GM12878 (cell line): ENCODE measurements around the gene LNPK. TPM values are rescaled to one million over a fixed set of nuclear protein-coding genes. Genes with fewer than 3 reads are reported as not detected.

Experiments used
- ATAC-seq: fragments of 200-7000 bp; cut with Tn5 transposase; 3 replicates; pipeline ENCODE4 v1.9.1; 2020; ENCODE audit warnings: mild to moderate bottlenecking, moderate library complexity
- BruUV-seq: library from RNA; stranded (reverse); fragments of 400-500 nt; replicated peaks from 2 replicates; lab custom pipeline; 2021; lab: Mats Ljungman, UMichigan
- CTCF ChIA-PET: fragments of 300-600 bp; sonication (Branson Sonifier 250); formaldehyde crosslinking; extraction: SDS; loops from one replicate; lab custom pipeline; 2021; ENCODE audit warnings: inconsistent platforms; lab: Yijun Ruan, JAX
- POLR2A ChIA-PET: fragments of 350-600 bp; formaldehyde crosslinking; extraction: SDS; loops from one replicate; lab custom pipeline; 2021; ENCODE audit warnings: inconsistent platforms; lab: Charles Lee
- RAD21 ChIA-PET: fragments of 300-600 bp; sonication (Branson Sonifier 250); formaldehyde crosslinking; loops from one replicate; lab custom pipeline; 2023; ENCODE audit warnings: antibody characterized with exemption; ENCODE audit not compliant: unreplicated experiment; lab: Charles Lee
- SMC1A ChIA-PET: fragments of 300-600 bp; sonication (Branson Sonifier 250); formaldehyde crosslinking; loops from one replicate; lab custom pipeline; 2023; ENCODE audit not compliant: unreplicated experiment, uncharacterized antibody; lab: Charles Lee
- DNase-seq: peaks from one replicate; pipeline ENCODE4 v3.0.0-alpha.2; 2011; ENCODE audit warnings: low read depth, low spot score
- FAIRE-seq: peaks from 3 replicates; lab custom pipeline; 2011; peaks lifted over from hg19 to GRCh38; lab: Jason Lieb, UNC
- H2AFZ ChIP-seq: 2 replicates; pipeline ENCODE4 v1.6.0; 2011; ENCODE audit warnings: low read depth, low read length, control low read depth; ENCODE audit not compliant: control insufficient read depth
- H3K27ac ChIP-seq: 2 replicates; pipeline ENCODE4 v1.5.1; 2011; ENCODE audit warnings: control low read depth; ENCODE audit not compliant: control insufficient read depth, insufficient read depth
- H3K27me3 ChIP-seq, 2 experiments: replicated peaks in 1 of 2; 2 replicates each; pipeline versions ENCODE4 v1.6.0 to v1.6.1; 2011; ENCODE audit warnings: low read length in 1 of 2; ENCODE audit not compliant: control insufficient read depth in 2 of 2, insufficient read depth in 2 of 2
- H3K36me3 ChIP-seq, 2 experiments: 2 replicates each; pipeline ENCODE4 v1.5.1; 2011; ENCODE audit warnings: low read length in 1 of 2; ENCODE audit not compliant: control insufficient read depth in 2 of 2, insufficient read depth in 2 of 2
- H3K4me1 ChIP-seq: 2 replicates; pipeline ENCODE4 v1.6.1; 2011; ENCODE audit warnings: mild to moderate bottlenecking, low read length, moderate library complexity, mixed read lengths; ENCODE audit not compliant: control insufficient read depth, insufficient read depth
- H3K4me2 ChIP-seq: 2 replicates; pipeline ENCODE4 v1.6.0; 2011; ENCODE audit warnings: control low read depth; ENCODE audit not compliant: control insufficient read depth, insufficient read depth
- H3K4me3 ChIP-seq: fragments of 200-600 bp; sonication (generic); 2 replicates; pipeline ENCODE4 v1.5.1; 2016
- H3K79me2 ChIP-seq: 2 replicates; pipeline ENCODE4 v1.6.0; 2011; ENCODE audit warnings: low read length; ENCODE audit not compliant: control insufficient read depth, insufficient read depth
- H3K9ac ChIP-seq: 2 replicates; pipeline ENCODE4 v1.8.0; 2011; ENCODE audit warnings: low read length, control low read depth, mixed read lengths; ENCODE audit not compliant: control insufficient read depth, insufficient read depth
- H3K9me3 ChIP-seq: replicated peaks from 3 replicates; pipeline ENCODE4 v1.5.1; 2011; ENCODE audit warnings: mild to moderate bottlenecking, low read length; ENCODE audit not compliant: control insufficient read depth, insufficient read depth
- H4K20me1 ChIP-seq: 2 replicates; pipeline ENCODE4 v1.6.0; 2011; ENCODE audit not compliant: control insufficient read depth, insufficient read depth
- CREM ChIP-seq: IDR thresholded peaks from 2 replicates; pipeline ENCODE4 v1.6.1; 2014; ENCODE audit warnings: antibody characterized with exemption, low read depth
- HDAC2 ChIP-seq: fragments of 200-600 bp; sonication (generic); IDR thresholded peaks from 2 replicates; pipeline ENCODE4 v1.6.1; 2017
- HDAC6 ChIP-seq: fragments of 200-600 bp; sonication (generic); IDR thresholded peaks from one replicate; pipeline ENCODE4 v1.8.0; 2017; ENCODE audit warnings: antibody characterized with exemption; ENCODE audit not compliant: unreplicated experiment
- MYC ChIP-seq: IDR thresholded peaks from 2 replicates; pipeline ENCODE4 v1.6.1; 2011; ENCODE audit warnings: mild to moderate bottlenecking, low read length, moderate library complexity, inconsistent platforms; ENCODE audit not compliant: insufficient read depth, insufficient replicate concordance, insufficient read length, severe bottlenecking
- NFIC ChIP-seq: IDR thresholded peaks from 2 replicates; pipeline ENCODE4 v1.6.1; 2012; ENCODE audit warnings: low read depth, mild to moderate bottlenecking, inconsistent platforms, low read length, moderate library complexity
- NR2C2 ChIP-seq: IDR thresholded peaks from 2 replicates; pipeline ENCODE4 v1.6.1; 2011; ENCODE audit warnings: borderline replicate concordance, low read depth; ENCODE audit not compliant: control insufficient read depth, insufficient read length
- PKNOX1 ChIP-seq: fragments of 450-650 bp; IDR thresholded peaks from 2 replicates; pipeline ENCODE4 v1.6.1; 2016; ENCODE audit warnings: mild to moderate bottlenecking
- POLR2AphosphoS2 ChIP-seq: IDR thresholded peaks from 2 replicates; pipeline ENCODE4 v1.6.1; 2011; ENCODE audit warnings: low read depth, mild to moderate bottlenecking, low read length, improper control_type of control experiment, moderate library complexity
- SMC3 ChIP-seq: IDR thresholded peaks from 2 replicates; pipeline ENCODE4 v1.6.1; 2011; ENCODE audit warnings: low read length, improper control_type of control experiment, borderline replicate concordance
- SP1 ChIP-seq: IDR thresholded peaks from one replicate; pipeline ENCODE4 v1.6.1; 2011; ENCODE audit warnings: low read depth, low read length
- USF2 ChIP-seq: IDR thresholded peaks from 2 replicates; pipeline ENCODE4 v1.6.1; 2011; ENCODE audit warnings: low read depth, low read length, improper control_type of control experiment, borderline replicate concordance
- ZNF207 ChIP-seq: fragments of 450-650 bp; IDR thresholded peaks from 2 replicates; pipeline ENCODE4 v1.6.1; 2014; ENCODE audit warnings: antibody characterized with exemption, mild to moderate bottlenecking, borderline replicate concordance
- WGBS: methylation state at CpG from one replicate; pipeline ENCODE4 v1.1.6; 2016; ENCODE audit warnings: low lambda C conversion rate; ENCODE audit not compliant: insufficient replicate concordance, insufficient coverage; ENCODE audit errors: missing lambda C conversion rate; 5-methylcytosine and 5-hydroxymethylcytosine counted together
- in situ Hi-C: fragments of 300-500 bp; cut with MboI; formaldehyde crosslinking; loops from 9 replicates; pipeline ENCODE4 v1.14.3; 2018; ENCODE audit warnings: mixed read lengths
- intact Hi-C: fragments of 100-400 bp; cut with micrococcal nuclease; formaldehyde crosslinking; loops from one replicate; pipeline ENCODE4 v1.14.2; 2022; ENCODE audit not compliant: unreplicated experiment
- polyA plus RNA-seq, 11 experiments: library from polyadenylated mRNA; depleted of rRNA in 4 of 11; unstranded in 6 of 11; stranded (reverse) in 5 of 11; fragments of >200 nt; fragmentation: Nextera tagmentation in 4 of 11; fragmentation: Illumina TruSeq in 1 of 11; extraction: Ambion mirVana in 4 of 11; extraction: Trizol in 1 of 11; gene quantifications; 1 replicate in 1 of 11; 2 replicates in 10 of 11; pipeline versions ENCODE4 v1.2.1 to v1.2.3, GENCODE V29; 2011 to 2016; ENCODE audit warnings: inconsistent platforms in 2 of 11, missing spikeins in 2 of 11, low read depth in 1 of 11
- total RNA-seq, 4 experiments: library from RNA; depleted of rRNA in 3 of 4; stranded (reverse); fragments of >200 nt in 3 of 4; fragmentation: Illumina TruSeq in 1 of 4; extraction: Trizol in 1 of 4; gene quantifications; 2 replicates each; pipeline versions ENCODE4 v1.2.1 to v1.2.3, GENCODE V29; 2013 to 2021
- TF ChIP-seq, protein P1 (sequence below): IDR thresholded peaks from 2 replicates; pipeline ENCODE4 v1.6.1; 2012; ENCODE audit warnings: mild to moderate bottlenecking, low read depth, low read length
- TF ChIP-seq, protein P2 (sequence below): IDR thresholded peaks from 2 replicates; pipeline ENCODE4 v1.6.1; 2012; ENCODE audit warnings: improper control_type of control experiment, low read depth, low read length; ENCODE audit not compliant: insufficient replicate concordance

The LNPK gene
- total and polyA plus RNA-seq, 10 of the 15 experiments (the other 5 are each of a cell fraction or from before 2014, with no cell fraction given), result 3.2 to 30.0 (median 15.6) TPM

GRCh38 chr2:175874291-175874690 lies 127.8 kb downstream of the LNPK start:
- Histone ChIP-seq H3K4me3 (no peak overlapping the region), H4K20me1 (no peaks in the 10 kb centered on the region), H2AFZ (no peak overlapping the region), H3K9me3 (no peaks in the 10 kb centered on the region), H3K9ac (no peak overlapping the region), H3K79me2 (no peaks in the 10 kb centered on the region), H3K27me3 (no peaks in the 10 kb centered on the region), H3K4me1 (no peaks in the 10 kb centered on the region), H3K36me3 (no peaks in the 10 kb centered on the region), H3K4me2 (no peak overlapping the region), H3K27ac (no peak overlapping the region)
- ChIA-PET SMC1A (no interaction called here), POLR2A (no interaction called here), CTCF (no interaction called here), RAD21 (no interaction called here)
- DNase-seq (no peak), FAIRE-seq (no peak), ATAC-seq (no peak)
- in situ Hi-C loops, result no loop called here
- no TSS peak for BruUV-seq
- WGBS, result 11% methylated on average over 3 of the region's 3 CpGs
- intact Hi-C loops, result no loop called here
- TF ChIP-seq HDAC2 (no peak), HDAC6 (no peak), SMC3 (no peak), NR2C2 (no peak), CREM (no peak), POLR2AphosphoS2 (no peak), SP1 (no peak), NFIC (no peak), USF2 (no peak), MYC (no peak), PKNOX1 (no peak), ZNF207 (no peak)
- TF ChIP-seq, protein P1, sequence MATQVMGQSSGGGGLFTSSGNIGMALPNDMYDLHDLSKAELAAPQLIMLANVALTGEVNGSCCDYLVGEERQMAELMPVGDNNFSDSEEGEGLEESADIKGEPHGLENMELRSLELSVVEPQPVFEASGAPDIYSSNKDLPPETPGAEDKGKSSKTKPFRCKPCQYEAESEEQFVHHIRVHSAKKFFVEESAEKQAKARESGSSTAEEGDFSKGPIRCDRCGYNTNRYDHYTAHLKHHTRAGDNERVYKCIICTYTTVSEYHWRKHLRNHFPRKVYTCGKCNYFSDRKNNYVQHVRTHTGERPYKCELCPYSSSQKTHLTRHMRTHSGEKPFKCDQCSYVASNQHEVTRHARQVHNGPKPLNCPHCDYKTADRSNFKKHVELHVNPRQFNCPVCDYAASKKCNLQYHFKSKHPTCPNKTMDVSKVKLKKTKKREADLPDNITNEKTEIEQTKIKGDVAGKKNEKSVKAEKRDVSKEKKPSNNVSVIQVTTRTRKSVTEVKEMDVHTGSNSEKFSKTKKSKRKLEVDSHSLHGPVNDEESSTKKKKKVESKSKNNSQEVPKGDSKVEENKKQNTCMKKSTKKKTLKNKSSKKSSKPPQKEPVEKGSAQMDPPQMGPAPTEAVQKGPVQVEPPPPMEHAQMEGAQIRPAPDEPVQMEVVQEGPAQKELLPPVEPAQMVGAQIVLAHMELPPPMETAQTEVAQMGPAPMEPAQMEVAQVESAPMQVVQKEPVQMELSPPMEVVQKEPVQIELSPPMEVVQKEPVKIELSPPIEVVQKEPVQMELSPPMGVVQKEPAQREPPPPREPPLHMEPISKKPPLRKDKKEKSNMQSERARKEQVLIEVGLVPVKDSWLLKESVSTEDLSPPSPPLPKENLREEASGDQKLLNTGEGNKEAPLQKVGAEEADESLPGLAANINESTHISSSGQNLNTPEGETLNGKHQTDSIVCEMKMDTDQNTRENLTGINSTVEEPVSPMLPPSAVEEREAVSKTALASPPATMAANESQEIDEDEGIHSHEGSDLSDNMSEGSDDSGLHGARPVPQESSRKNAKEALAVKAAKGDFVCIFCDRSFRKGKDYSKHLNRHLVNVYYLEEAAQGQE, result no peak
- TF ChIP-seq, protein P2, sequence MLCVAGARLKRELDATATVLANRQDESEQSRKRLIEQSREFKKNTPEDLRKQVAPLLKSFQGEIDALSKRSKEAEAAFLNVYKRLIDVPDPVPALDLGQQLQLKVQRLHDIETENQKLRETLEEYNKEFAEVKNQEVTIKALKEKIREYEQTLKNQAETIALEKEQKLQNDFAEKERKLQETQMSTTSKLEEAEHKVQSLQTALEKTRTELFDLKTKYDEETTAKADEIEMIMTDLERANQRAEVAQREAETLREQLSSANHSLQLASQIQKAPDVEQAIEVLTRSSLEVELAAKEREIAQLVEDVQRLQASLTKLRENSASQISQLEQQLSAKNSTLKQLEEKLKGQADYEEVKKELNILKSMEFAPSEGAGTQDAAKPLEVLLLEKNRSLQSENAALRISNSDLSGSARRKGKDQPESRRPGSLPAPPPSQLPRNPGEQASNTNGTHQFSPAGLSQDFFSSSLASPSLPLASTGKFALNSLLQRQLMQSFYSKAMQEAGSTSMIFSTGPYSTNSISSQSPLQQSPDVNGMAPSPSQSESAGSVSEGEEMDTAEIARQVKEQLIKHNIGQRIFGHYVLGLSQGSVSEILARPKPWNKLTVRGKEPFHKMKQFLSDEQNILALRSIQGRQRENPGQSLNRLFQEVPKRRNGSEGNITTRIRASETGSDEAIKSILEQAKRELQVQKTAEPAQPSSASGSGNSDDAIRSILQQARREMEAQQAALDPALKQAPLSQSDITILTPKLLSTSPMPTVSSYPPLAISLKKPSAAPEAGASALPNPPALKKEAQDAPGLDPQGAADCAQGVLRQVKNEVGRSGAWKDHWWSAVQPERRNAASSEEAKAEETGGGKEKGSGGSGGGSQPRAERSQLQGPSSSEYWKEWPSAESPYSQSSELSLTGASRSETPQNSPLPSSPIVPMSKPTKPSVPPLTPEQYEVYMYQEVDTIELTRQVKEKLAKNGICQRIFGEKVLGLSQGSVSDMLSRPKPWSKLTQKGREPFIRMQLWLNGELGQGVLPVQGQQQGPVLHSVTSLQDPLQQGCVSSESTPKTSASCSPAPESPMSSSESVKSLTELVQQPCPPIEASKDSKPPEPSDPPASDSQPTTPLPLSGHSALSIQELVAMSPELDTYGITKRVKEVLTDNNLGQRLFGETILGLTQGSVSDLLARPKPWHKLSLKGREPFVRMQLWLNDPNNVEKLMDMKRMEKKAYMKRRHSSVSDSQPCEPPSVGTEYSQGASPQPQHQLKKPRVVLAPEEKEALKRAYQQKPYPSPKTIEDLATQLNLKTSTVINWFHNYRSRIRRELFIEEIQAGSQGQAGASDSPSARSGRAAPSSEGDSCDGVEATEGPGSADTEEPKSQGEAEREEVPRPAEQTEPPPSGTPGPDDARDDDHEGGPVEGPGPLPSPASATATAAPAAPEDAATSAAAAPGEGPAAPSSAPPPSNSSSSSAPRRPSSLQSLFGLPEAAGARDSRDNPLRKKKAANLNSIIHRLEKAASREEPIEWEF, result no peak
